ENCODE measurements around the gene ERCC3. TPM values are rescaled to one million over a fixed set of nuclear protein-coding genes. Genes with fewer than 3 reads are reported as not detected.
"Not testable (repeated sequence)": the region's sequence is repeated elsewhere in the genome, so short reads cannot be mapped to it uniquely, and the experiment has no call there.

ERCC3 gene
- total and polyA plus RNA-seq, 5 donors from 2014 or later = 21.3 to 50.2 (median 25.4) TPM

GRCh38 chr2:127217470-127218325, 76.2 kb downstream of the ERCC3 start:
- H3K9me3 Mint-ChIP-seq = peaks cover 0 to 6% (median 2%) of the 10 kb centered on the region in 7 donors
- DNase-seq = no peak
- Histone ChIP-seq H3K36me3 (ENCODE audit: control insufficient read depth, insufficient read depth, low read length) (no peaks in the 10 kb centered on the region), H3K4me3 (ENCODE audit: low read depth, low read length) (no peak overlapping the region), H3K27me3 (ENCODE audit: control insufficient read depth, insufficient read depth, low read length) (peaks cover 20% of the 10 kb centered on the region), H3K4me1 (ENCODE audit: control insufficient read depth, insufficient read depth, low read length, poor library complexity, severe bottlenecking) (peaks cover 12% of the 10 kb centered on the region), H3K9me3 (ENCODE audit: control insufficient read depth in 2 of 2, low read length in 2 of 2) (no peaks in the 10 kb centered on the region), H3K27ac (ENCODE audit: insufficient read depth, low read length, poor library complexity, severe bottlenecking) (no peak overlapping the region)
- no peak overlapping the region for H3K27ac Mint-ChIP-seq
- peak overlapping the region in 2 of 4 donors; percentile 6 to 17 for H3K4me3 Mint-ChIP-seq
- no peak for ATAC-seq (ENCODE audit: low read depth in 2 of 2)
- H3K4me1 Mint-ChIP-seq = peaks cover 0 to 23% (median 7%) of the 10 kb centered on the region in 4 donors
- H3K36me3 Mint-ChIP-seq = no peaks in the 10 kb centered on the region
- peaks cover 68% of the 10 kb centered on the region for H3K27me3 Mint-ChIP-seq

GRCh38 chr2:127216593-127216992, 77.4 kb downstream of the ERCC3 start:
- H3K4me1 Mint-ChIP-seq = peaks cover 0 to 23% (median 7%) of the 10 kb centered on the region in 4 donors
- peaks cover 70% of the 10 kb centered on the region for H3K27me3 Mint-ChIP-seq
- H3K4me3 ChIP-seq (ENCODE audit: low read depth, low read length) = no peak overlapping the region
- peaks cover 12% of the 10 kb centered on the region for H3K4me1 ChIP-seq (ENCODE audit: control insufficient read depth, insufficient read depth, low read length, poor library complexity, severe bottlenecking)
- no peaks in the 10 kb centered on the region for H3K36me3 Mint-ChIP-seq
- no peak overlapping the region for H3K27ac ChIP-seq (ENCODE audit: insufficient read depth, low read length, poor library complexity, severe bottlenecking)
- H3K4me3 Mint-ChIP-seq = no peak overlapping the region
- no peaks in the 10 kb centered on the region for H3K36me3 ChIP-seq (ENCODE audit: control insufficient read depth, insufficient read depth, low read length)
- no peaks in the 10 kb centered on the region for H3K9me3 ChIP-seq (ENCODE audit: control insufficient read depth in 2 of 2, low read length in 2 of 2)
- no peak for DNase-seq
- no peak overlapping the region for H3K27ac Mint-ChIP-seq
- ATAC-seq (ENCODE audit: low read depth in 2 of 2) = no peak
- H3K27me3 ChIP-seq (ENCODE audit: control insufficient read depth, insufficient read depth, low read length) = peaks cover 20% of the 10 kb centered on the region
- H3K9me3 Mint-ChIP-seq = peaks cover 0 to 9% (median 2%) of the 10 kb centered on the region in 7 donors

GRCh38 chr2:127216095-127216494, 77.8 kb downstream of the ERCC3 start:
- H3K9me3 ChIP-seq (ENCODE audit: control insufficient read depth in 2 of 2, low read length in 2 of 2) = no peaks in the 10 kb centered on the region
- DNase-seq (no peak), ATAC-seq (ENCODE audit: low read depth in 2 of 2) (no peak)
- Mint-ChIP-seq H3K27ac (no peak overlapping the region), H3K36me3 (no peaks in the 10 kb centered on the region), H3K4me3 (no peak overlapping the region), H3K4me1 (peaks cover 0 to 23% (median 7%) of the 10 kb centered on the region in 4 donors), H3K27me3 (peaks cover 69% of the 10 kb centered on the region), H3K9me3 (peaks cover 0 to 9% (median 2%) of the 10 kb centered on the region in 7 donors)
- H3K36me3 ChIP-seq (ENCODE audit: control insufficient read depth, insufficient read depth, low read length) = no peaks in the 10 kb centered on the region
- H3K27me3 ChIP-seq (ENCODE audit: control insufficient read depth, insufficient read depth, low read length) = peaks cover 20% of the 10 kb centered on the region
- no peak overlapping the region for H3K27ac ChIP-seq (ENCODE audit: insufficient read depth, low read length, poor library complexity, severe bottlenecking)
- H3K4me1 ChIP-seq (ENCODE audit: control insufficient read depth, insufficient read depth, low read length, poor library complexity, severe bottlenecking) = peaks cover 12% of the 10 kb centered on the region
- no peak overlapping the region for H3K4me3 ChIP-seq (ENCODE audit: low read depth, low read length)

GRCh38 chr2:127214201-127214600, 79.7 kb downstream of the ERCC3 start:
- not testable (repeated sequence) for H3K4me3 Mint-ChIP-seq; H3K27ac ChIP-seq (ENCODE audit: insufficient read depth, low read length, poor library complexity, severe bottlenecking); ATAC-seq (ENCODE audit: low read depth in 2 of 2); H3K36me3 ChIP-seq (ENCODE audit: control insufficient read depth, insufficient read depth, low read length); H3K36me3 Mint-ChIP-seq; H3K4me3 ChIP-seq (ENCODE audit: low read depth, low read length); H3K27ac Mint-ChIP-seq; H3K9me3 Mint-ChIP-seq; DNase-seq; H3K9me3 ChIP-seq (ENCODE audit: control insufficient read depth in 2 of 2, low read length in 2 of 2); H3K4me1 ChIP-seq (ENCODE audit: control insufficient read depth, insufficient read depth, low read length, poor library complexity, severe bottlenecking)
- H3K27me3 ChIP-seq (ENCODE audit: control insufficient read depth, insufficient read depth, low read length) = peaks cover 15% of the 10 kb centered on the region
- Mint-ChIP-seq H3K27me3 (peaks cover 58% of the 10 kb centered on the region), H3K4me1 (peaks cover 0 to 15% (median 0%) of the 10 kb centered on the region in 4 donors)

GRCh38 chr2:127208313-127208712, 85.6 kb downstream of the ERCC3 start:
- Mint-ChIP-seq H3K4me1 (no peaks in the 10 kb centered on the region), H3K4me3 (no peak overlapping the region), H3K36me3 (no peaks in the 10 kb centered on the region), H3K27ac (no peak overlapping the region), H3K9me3 (peaks cover 0 to 7% (median 0%) of the 10 kb centered on the region in 7 donors), H3K27me3 (peaks cover 30% of the 10 kb centered on the region)
- no peaks in the 10 kb centered on the region for H3K9me3 ChIP-seq (ENCODE audit: control insufficient read depth in 2 of 2, low read length in 2 of 2)
- H3K27me3 ChIP-seq (ENCODE audit: control insufficient read depth, insufficient read depth, low read length) = no peaks in the 10 kb centered on the region
- ATAC-seq (ENCODE audit: low read depth in 2 of 2) = no peak
- no peaks in the 10 kb centered on the region for H3K36me3 ChIP-seq (ENCODE audit: control insufficient read depth, insufficient read depth, low read length)
- no peak overlapping the region for H3K27ac ChIP-seq (ENCODE audit: insufficient read depth, low read length, poor library complexity, severe bottlenecking)
- H3K4me1 ChIP-seq (ENCODE audit: control insufficient read depth, insufficient read depth, low read length, poor library complexity, severe bottlenecking) = no peaks in the 10 kb centered on the region
- no peak overlapping the region for H3K4me3 ChIP-seq (ENCODE audit: low read depth, low read length)
- DNase-seq = no peak

Other genes starting within 250 kb of the ERCC3 start
- gene BIN1, start 187.0 kb downstream of the ERCC3 start, total RNA-seq = 204 TPM
- gene BIN1, start 187.0 kb downstream of the ERCC3 start, polyA plus RNA-seq = 100 to 1,000 TPM; 131 to 228 (median 157) TPM
- gene CYP27C1, start 73.8 kb downstream of the ERCC3 start, total RNA-seq = not detected
- not detected for gene CYP27C1, start 73.8 kb downstream of the ERCC3 start, polyA plus RNA-seq
- 95.7 TPM for gene MAP3K2, start 93.8 kb upstream of the ERCC3 start, total RNA-seq
- 10 to 100 TPM; 48.4 to 65.7 (median 50.5) TPM for gene MAP3K2, start 93.8 kb upstream of the ERCC3 start, polyA plus RNA-seq
- not detected for gene PROC, start 124.3 kb upstream of the ERCC3 start, total RNA-seq
- under 1 TPM in 1 of 4 donors, not detected in 3; 0.35 TPM for gene PROC, start 124.3 kb upstream of the ERCC3 start, polyA plus RNA-seq
- gene IWS1, start 232.3 kb upstream of the ERCC3 start, total RNA-seq = 39.6 TPM
- 10 to 100 TPM; 15.4 to 20.4 (median 18.7) TPM for gene IWS1, start 232.3 kb upstream of the ERCC3 start, polyA plus RNA-seq
- not detected for gene MYO7B, start 241.5 kb upstream of the ERCC3 start, total RNA-seq
- gene MYO7B, start 241.5 kb upstream of the ERCC3 start, polyA plus RNA-seq = under 1 TPM in 1 of 4 donors, not detected in 3; 0.12 TPM